GM19025 (cell line): Measurements from ENCODE around the gene SLC22A31.

Source experiments
- ATAC-seq: cut with Tn5 transposase; IDR thresholded peaks from one replicate; pipeline ENCODE4 v1.9.1; 2021; ENCODE audit warnings: mild to moderate bottlenecking, low read depth, moderate library complexity; ENCODE audit not compliant: unreplicated experiment

Gene SLC22A31

DNA sequence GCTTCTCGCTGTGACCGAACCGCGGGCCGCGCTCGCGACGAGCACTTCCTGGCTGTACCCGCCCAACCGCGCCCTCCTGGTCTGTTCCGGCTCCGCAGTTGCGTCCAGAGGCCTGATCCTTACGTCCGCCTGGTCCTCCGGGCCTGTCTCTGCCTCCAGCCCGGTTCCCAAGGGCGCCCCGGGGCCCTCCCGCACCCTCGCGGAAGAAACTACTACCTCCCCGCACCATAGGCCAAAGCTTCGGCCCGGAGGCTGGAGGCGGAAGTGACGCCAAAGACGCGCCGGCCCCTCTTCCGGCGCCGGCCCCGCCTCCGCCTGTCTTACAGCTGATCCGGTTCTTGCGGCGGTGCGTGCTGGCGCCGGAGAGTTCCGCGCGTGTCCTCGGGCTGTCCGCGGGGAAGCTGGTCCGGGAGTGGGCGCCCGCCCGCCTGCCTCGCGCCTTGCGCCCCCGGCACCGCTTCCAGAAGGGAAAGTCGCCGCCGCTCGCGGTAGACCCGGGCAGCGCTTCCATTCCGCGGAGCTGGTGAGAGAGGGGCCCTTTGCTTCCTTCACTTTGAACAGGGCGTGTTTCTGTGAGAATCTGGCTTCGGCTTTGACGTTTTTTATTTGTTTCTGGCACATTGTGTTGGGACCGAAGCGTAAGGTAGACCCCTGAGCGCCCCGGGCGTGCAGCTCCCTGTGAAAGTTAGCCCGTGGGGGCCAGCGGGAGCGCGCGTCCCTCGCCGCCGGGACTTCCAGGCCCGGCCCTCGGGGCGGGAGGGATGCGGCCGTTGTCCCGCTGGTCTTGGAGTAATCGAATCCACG lies 17.3 kb upstream of the SLC22A31 start, which contains the start of gene ZNF778:
TSS of gene ZNF778 (plus strand) at position 316 of the 804 bp plus-strand sequence. CDS start 3,425 bp downstream, outside the sequence.
- peak; percentile 84 for ATAC-seq

DNA sequence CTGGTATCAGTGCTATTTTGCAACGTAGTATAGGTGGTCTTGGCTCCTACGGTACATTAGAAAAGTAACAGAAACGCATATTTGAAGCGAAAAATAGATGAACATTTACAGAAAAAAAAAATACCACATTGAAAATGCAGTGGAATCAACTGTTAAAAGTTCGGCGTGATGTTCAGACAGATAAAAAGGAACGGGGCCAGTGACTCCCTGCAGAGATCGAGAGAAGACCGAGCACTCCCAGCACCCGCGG lies 16.7 kb upstream of the SLC22A31 start:
- ATAC-seq = no peak

DNA sequence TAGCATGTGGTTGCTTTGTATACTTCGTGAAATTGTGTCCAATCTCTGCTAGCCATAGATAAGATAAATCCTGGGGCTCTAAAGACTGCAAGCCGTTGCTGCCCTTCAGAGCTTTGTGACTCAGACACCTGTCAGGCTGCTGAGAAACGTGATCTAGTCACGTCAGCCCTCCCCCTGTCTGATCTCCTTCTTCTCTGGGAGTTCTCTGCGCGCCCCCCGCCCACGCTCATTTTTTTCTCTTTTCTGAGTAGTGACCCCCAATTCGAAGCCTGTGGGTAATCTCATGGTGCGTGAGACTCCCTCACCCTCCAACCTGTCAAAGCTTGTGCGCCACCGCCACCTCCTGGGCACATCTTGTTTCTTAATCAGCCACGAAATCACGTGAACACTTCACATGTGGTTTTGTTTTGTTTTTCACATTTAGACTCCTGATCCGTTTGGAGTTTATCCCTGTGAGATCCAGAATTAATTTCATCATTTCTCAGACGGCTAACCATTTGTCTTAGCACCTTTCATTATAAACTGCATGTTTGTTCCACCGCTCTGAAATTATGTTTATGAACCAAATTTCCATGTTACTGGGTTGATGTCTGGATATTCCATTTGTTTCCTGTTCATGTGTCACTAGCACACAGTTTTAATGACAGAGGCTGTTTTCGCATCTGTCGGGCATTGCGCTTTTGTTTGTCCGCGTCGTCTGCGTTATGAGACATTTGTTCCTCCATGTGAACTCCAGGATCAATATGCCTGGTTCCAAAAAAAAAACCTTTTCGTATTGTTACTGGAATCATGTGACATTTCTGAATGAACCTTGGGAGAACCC lies 16.2 kb upstream of the SLC22A31 start:
- no peak for ATAC-seq

DNA sequence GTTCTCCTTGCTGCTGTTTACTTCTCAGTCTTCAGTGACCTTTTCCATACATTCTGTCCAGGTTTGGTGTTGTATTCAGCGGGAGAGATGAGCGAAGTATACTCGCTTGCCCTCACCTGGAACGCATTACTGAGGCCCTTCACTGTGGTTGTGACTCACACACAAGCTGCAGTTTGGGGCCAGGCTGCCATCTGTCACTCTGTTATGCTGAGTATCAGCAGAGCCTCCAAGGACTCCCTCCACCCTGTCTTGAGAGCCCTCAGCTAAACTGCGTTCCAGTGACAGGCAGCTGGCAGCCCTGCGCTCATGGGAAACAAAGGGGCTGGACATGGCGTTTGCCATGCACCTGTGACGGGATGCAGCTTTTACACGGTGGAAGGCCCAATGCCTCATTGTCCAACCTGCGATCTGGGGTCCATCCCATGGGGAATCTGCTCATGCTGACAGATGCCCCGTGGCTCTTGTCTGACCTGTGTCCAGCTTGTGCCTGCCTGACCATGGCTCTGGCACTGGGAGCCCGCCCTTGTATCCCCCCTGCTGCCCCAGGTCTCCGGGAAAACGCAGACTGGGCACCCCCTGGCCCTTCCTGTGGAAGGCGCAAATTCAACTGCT lies 10.7 kb upstream of the SLC22A31 start:
- ATAC-seq = no peak

DNA sequence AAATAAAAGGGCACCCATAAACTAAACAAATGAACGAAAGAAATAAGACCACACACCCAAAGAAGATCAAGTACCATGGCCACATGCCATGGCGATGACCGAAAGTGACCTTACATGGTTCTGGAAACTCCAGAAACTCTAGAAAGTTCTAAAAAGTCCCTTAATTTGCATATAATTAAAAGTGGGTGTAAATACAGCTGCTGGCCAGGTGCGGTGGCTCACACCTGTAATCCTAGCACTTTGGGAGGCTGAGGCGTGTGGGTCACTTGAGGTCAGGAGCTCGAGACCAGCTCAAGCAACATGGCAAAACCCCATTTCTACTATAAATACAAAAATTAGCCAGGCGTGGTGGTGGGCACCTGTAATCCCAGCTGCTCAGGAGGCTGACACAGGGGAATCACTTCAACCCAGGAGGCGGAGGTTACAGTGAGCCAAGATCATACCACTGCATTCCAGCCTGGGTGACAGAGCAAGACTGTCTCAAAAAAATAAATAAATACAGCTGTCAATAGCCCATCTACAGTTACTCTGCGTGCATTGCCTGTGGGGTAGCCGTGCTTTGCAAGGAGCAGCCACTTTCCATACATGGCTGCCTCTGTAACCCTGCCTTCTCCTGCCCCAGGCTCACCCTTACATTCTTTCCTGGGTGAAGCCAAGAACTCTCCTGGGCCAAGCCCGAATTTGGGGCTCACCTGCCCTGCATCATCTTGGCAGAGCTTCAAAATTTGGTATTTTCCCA lies 10.0 kb upstream of the SLC22A31 start:
- no peak for ATAC-seq

DNA sequence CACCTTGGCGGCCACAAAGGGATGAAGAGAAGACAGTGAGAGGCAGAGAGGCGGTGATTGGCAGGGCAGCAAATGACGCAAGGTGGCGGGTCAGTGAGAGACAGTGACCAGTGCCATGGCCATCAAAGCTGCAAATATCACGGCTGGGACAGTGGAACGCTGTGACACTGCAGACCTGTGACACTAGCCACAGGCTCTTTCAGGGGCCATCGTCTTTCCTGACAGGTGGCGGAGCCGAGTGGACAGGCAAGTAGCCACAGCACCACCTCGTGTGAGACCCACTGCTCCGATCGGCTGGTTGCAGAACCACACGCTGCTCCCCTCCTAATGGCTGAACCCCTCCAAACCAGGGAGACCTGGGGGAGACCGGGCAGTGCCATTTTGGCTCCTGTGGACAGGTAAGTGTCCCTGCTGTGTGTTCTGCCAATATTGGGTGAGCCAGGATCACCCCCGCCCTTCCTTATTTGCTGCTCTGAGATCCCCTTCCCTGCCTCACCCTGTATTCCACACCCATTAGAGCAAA lies 9.2 kb upstream of the SLC22A31 start:
- no peak for ATAC-seq

DNA sequence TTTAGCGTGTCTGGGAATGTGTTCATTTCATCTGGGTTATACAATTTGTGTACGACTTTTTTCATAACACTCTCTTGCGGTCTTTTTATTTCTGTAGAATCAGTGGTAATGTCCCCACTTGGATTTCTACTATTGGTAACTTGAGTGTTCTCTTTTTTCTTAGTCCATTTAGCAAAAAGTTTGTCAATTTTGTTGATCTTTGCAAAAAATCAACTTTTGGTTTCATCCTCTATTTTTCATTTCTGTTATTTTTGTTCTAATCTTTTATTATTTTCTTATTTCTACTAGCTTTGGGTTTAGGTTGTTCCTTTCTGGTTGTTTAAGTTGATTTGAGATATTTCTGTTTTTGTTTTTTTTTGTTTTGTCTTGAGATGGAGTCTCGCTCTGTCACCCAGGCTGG lies 7.7 kb upstream of the SLC22A31 start:
- ATAC-seq = no peak

DNA sequence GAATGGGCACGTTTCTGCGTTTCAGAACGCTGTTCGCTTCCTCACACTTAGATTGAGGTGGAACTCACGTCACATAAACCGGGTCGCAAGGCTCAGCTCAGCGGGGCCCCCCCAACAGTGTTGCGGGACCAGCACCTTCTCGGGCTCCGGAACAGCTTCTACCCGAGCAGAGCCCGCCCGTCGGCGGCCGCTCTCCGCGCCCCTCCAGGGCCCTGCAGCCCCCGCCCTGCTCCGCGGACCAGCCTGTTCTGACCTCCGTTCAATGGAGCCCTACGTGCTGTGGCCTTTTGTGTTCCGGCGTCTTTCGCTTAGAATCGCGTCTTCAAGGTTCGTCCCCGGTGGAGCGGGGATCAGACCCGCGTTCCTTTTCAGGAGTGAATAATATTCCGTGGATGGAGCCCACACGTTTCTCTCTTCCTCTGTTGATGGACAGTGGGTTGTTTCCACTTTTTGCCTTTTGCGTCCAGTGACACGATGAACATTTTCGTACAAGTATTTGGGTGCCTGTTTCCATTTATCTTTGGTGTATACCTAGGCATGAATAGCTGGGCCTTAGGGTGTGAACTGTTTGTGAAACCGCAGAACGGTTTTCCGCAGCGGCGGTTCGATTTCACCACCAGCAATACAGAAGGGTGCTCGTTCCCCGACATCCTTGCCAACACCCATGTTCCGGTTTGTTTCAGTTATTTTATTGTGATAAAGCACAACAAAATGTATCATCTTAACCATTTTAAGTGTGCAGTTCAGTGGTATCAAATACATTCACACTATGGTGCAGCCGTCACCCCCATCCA lies 2.3 kb upstream of the SLC22A31 start:
- ATAC-seq = no peak

DNA sequence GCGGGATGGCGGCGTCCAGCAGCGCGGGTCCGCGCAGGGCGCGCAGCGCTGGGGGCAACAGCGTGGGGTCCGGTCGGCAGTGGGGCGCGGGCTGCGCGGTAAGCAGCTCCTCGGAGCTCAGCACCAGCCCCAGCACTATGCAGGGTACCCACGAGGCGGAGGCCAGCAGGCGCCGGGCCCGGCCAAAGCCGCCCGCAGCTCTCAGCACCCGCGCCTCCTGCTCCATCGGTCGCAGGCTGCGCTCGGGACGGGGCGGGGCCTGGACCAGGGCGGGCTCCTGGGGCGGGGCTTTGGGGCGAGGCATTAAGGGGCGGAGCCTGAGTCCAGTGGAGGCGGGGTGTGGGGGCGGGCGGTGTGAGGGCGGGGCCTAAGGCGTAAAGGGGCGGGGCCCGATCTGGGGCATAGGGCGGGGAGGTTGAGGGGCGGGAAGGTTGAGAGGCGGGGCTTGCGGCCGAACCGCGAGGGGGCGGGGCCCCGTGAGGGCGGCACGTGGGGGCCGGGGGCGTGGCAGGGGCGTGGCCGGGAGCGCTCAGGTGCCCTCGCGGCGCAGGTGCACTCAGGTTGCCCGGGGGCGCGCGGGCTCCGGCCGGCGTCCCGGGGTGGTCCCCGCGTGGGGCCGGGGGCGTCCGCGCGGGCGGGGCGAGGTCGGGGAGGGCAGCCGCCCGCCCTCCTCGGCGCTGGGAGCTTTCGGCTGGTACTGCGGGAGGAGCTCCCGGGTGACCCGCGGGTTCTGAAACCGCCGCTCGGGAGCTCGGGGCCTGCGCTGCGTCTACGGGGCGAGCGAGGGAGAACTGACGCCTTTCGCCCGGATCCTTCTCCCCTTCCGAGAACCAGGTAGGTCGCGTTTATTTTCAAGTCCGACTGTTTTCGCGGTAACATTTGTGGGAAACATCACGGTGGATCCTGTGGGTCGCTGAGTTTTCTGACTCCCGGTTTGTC lies 1.4 kb upstream of the SLC22A31 start:
- no peak for ATAC-seq

DNA sequence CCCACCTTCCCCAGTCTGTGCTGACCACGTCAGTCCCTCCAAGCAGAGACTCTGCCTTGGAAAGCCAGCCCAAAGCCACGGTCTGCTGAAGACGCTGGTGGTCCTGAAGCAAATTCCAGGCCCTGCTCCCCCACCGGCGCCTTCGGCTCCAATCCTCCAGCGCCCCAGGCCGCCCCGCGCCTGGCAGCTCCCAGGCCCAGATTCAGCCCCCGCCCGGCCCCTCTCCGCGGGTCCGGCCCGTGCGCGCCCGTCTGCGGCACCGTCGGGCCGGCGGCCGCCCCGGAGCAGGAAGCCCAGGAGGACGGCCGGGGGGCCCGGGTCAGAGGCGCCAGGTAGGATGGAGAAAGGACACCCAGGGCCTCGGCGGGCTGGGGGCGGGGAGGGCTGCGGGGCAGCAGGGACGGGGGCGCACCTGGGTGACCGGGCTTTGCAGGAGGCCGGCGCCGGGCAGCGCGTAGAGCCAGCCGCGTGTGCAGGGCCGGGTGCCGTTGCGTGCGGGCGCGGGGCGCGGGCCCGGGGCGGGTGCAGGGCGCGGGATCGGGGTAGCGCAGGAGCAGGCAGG lies 594 bp upstream of the SLC22A31 start:
- no peak for ATAC-seq

DNA sequence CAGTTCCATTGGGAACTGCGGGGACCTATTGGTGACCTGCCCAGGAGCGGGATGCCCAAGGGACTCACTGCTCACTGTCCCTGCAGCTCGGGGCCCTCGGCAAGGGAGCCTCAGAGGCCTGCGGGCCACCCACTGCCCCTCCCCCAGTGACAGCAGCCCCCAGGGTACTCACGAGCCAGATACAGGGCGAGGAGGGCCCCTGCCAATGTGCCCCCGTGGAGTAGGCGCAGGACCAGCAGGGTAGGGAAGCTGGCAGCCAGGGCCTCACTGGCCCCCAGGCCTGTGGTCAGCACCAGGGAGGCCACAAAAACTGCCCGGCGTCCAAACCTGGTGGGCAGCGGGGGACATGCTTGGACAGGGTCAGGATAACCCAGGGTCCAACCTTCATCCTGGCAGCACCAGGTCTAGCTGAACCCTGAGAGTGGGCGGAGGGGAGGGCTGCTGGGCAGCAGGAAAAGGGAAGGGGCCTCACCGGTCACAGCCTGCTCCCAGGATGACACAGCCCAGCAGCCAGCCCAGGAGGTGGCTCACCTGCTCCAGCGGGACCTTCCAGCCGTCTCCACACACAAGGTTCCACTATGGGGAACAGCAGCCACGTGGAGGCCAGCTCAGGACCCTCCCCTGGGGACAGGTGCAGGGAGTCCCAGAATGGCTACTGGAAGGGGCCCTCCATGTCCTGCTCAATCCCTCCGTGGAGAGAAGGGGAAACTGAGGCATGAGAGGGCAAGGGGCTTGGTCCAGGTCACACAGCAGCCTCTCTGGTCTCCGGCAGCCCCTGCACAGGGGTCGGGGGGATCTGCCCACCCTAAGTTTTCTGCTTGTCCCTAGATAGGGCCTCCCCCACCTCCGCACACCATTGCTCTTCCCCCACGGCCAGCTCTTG lies 855 bp downstream of the SLC22A31 start:
- ATAC-seq = no peak

DNA sequence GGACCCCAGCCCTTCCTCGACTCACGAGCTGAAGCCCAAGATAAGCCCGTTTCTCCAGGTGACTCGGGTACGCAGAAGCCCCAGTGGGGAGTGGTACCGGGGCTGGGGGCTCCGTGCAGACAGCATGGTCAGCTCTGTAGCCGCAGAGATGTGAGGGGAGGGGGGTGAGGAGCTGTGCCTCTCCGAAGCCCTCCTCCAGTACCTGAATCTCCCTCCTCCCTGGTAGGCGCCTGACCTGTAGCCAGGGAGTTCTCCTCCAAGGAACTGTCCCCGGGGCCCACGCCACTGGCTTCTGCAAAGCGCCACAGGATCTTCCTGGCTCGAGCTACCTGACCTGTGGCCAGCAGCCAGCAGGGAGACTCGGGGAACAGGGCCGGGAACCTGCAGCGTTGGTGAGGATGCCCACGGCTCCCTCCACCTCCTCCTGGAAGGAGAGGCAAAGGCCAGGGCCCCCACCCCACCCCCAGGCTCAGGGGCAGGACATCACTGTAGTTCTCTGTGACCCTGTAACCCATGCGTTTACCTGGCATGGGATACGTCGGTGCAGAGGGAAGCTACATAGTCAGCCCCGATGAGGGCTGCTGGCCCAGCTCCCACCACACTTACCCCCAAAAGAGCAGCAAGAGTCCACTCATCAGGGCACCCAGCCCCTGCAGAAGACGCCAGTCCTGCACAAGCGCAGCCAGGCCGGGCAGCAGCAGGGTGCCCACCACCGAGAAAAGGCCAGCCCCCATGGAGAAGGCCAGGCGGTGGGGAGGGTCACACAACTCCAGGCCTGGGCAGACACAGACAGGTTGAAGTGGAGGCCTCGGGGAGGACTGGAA lies 1.7 kb downstream of the SLC22A31 start:
- no peak for ATAC-seq

DNA sequence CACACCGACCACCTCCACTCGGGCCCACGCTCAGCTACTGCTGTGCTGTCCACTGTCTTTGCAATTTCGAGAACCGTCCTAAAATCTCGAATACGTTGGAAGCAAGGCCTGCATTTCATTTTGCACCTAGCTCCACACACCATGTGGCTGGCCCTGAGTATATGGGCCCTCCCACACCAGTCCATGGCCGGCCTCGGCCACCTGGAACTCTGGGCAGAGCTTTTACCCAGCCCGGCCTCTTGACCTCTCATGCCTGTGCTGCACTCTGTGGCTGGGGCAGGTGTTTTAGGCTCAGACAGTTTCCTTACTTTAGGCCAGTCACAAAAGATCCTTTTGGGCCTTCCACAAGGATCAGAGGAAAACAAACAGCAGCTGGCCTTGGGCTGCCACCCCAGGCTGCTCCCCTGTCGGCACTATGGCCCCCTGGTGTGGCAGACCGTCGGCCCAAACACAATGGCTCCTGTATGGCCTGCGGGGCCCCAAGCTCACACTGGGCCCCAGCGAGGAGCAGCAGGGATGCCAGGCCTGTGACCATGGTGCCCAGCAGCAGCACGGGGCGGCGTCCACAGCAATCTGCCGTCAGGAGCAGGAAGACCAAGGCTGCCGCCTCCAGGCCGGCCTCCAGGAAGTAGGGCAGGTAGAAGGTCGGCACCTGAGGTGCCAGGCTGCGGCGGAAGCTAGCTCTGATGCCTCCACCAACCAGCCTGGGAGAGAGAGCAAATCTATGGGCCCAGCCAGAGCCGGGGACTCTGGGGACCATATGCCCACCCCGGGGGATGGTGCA lies 2.5 kb downstream of the SLC22A31 start:
- ATAC-seq = no peak

DNA sequence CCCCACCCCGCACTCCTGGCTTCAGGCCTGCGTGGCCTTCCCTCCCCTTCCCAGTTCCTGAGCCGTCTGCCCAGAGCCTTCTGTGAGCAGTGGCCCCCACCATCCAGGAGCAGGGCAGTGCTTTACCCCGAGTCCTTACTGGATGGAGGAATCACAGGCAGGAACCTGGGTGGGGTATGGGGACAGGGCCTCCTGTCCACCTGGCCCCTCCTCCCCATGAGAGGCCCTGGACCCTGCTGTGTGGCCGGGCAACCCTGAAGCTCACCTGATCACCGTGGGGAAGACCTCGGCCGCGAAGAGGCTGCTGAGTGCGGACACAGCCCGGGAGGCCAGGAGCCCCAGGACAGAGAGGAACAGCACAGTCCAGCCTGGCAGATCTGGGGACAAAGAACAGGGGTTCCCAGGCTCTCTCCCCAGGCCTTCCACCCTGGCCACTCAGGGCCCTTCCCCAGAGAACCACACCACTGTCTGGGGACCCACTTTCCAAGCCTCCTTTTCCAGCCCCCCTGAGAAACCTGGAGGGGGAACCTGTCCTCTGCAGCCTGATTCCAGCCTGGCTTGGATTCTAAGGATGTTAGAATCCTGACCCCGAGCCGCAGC lies 3.2 kb downstream of the SLC22A31 start:
- no peak for ATAC-seq

DNA sequence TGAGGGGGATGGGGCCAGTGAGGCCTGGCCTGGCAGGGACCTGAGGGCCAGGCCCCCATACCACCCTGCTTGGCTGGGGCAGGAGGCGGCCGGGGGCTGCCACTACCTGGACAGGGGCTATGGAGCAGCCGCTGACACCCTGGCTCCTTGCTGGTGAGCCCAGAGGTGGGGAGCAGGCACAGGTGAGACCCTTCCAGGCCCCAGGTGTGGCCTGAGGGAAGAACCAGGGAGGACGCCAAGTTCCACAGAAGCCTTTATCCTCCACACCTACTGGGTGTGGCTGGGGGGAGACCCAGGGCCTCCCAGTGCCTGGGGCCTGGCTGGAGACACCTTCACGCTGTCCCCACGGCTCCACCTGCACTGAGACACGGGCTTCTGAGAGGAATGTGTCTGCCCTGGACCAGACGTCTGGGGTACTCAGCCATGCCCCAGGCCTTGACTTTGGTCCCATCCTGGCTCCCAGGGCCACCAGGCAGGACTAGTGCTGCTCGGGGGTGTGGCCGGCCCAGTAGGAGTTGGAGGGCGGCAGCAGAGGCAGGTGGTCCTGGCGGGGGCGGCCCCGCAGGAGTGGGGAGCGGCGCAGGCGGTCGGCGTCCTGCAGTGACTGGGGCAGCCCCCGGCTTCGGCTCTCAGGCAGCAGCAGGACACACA lies 4.7 kb downstream of the SLC22A31 start:
- ATAC-seq = no peak
